GM21737 (cell line): Measurements from ENCODE around the gene LMF1.

Source experiments
- ATAC-seq: cut with Tn5 transposase; IDR thresholded peaks from one replicate; pipeline ENCODE4 v1.9.1; 2021; ENCODE audit warnings: mild to moderate bottlenecking, moderate library complexity; ENCODE audit not compliant: unreplicated experiment

LMF1 gene

GRCh38 chr16:854808-855410 is 115.9 kb downstream of the LMF1 start:
- ATAC-seq = no peak

GRCh38 chr16:853981-854807 is 116.6 kb downstream of the LMF1 start:
- no peak for ATAC-seq

GRCh38 chr16:853306-853705 is 117.5 kb downstream of the LMF1 start:
- ATAC-seq = no peak

GRCh38 chr16:852451-853185 is 118.2 kb downstream of the LMF1 start:
- no peak for ATAC-seq

- ATAC-seq = no peak
Observed at GRCh38 chr16:851871-852270, 118.9 kb downstream of the LMF1 start.

- no peak for ATAC-seq
Observed at GRCh38 chr16:851209-851810, 119.5 kb downstream of the LMF1 start.

GRCh38 chr16:850668-851067 is 120.1 kb downstream of the LMF1 start:
- no peak for ATAC-seq

GRCh38 chr16:848510-849253 is 122.1 kb downstream of the LMF1 start:
- ATAC-seq = no peak

GRCh38 chr16:847681-848445 is 122.9 kb downstream of the LMF1 start:
- ATAC-seq = no peak

GRCh38 chr16:847151-847550 is 123.6 kb downstream of the LMF1 start:
- ATAC-seq = no peak

- ATAC-seq = no peak
Observed at GRCh38 chr16:845351-845745, 125.4 kb downstream of the LMF1 start.

- no peak for ATAC-seq
Observed at GRCh38 chr16:844638-845350, 126.0 kb downstream of the LMF1 start.

- ATAC-seq = no peak
Observed at GRCh38 chr16:843771-844170, 127.0 kb downstream of the LMF1 start.

GRCh38 chr16:842711-843560 is 127.8 kb downstream of the LMF1 start:
- no peak for ATAC-seq

GRCh38 chr16:842061-842476 is 128.7 kb downstream of the LMF1 start:
- no peak for ATAC-seq

GRCh38 chr16:841455-842060 is 129.2 kb downstream of the LMF1 start:
- ATAC-seq = no peak

GRCh38 chr16:840561-841454 is 130.0 kb downstream of the LMF1 start:
- no peak for ATAC-seq
